ENCODE results near the gene TAS2R3. TPM values are rescaled to one million over a fixed set of nuclear protein-coding genes. Genes with fewer than 3 reads are reported as not detected.

Gene TAS2R3
- total and polyA plus RNA-seq, 2 experiments from 2014 or later = 0.87 TPM; not detected in 1

- WGBS (ENCODE audit: low lambda C conversion rate, missing lambda C conversion rate) = 92% methylated on average over 2 of the region's 2 CpGs
- H3K9me3 ChIP-seq (ENCODE audit: low read depth) = no peaks in the 10 kb centered on the region
- no peak for DNase-seq (ENCODE audit: low spot score)
- no peaks in the 10 kb centered on the region for H3K79me2 ChIP-seq
- H3K27ac ChIP-seq = no peak overlapping the region
- H3K36me3 ChIP-seq (replicated peaks; ENCODE audit: insufficient read depth, low read depth) = no peaks in the 10 kb centered on the region
- no peak for TF ChIP-seq EZH2 (IDR thresholded peaks at IDR 0.05; ENCODE audit: borderline replicate concordance)
- no peaks in the 10 kb centered on the region for H4K20me1 ChIP-seq (ENCODE audit: insufficient read depth, poor library complexity, severe bottlenecking)
- H3K9me2 ChIP-seq (replicated peaks; ENCODE audit: insufficient read depth) = no peaks in the 10 kb centered on the region
- no peak overlapping the region for H2AFZ ChIP-seq
- H3K4me1 ChIP-seq (ENCODE audit: insufficient read depth) = no peaks in the 10 kb centered on the region
- no peak overlapping the region for H3K4me3 ChIP-seq
- no peaks in the 10 kb centered on the region for H3K27me3 ChIP-seq
- no peak overlapping the region for H3K4me2 ChIP-seq
Measured at GRCh38 chr7:141792526-141792925, 28.6 kb downstream of the TAS2R3 start.

Small RNA genes within 50 kb of the gene (small RNA-seq; reads per million reads assigned to genes)
- not detected for gene RNU1-82P

Other genes with a start within 250 kb of the TAS2R3 start
- gene AGK, start 212.7 kb upstream of the TAS2R3 start, total RNA-seq = 21.2 and 27.1 TPM in 2 replicates
- gene AGK, start 212.7 kb upstream of the TAS2R3 start, polyA plus RNA-seq = 15.8 and 16.7 TPM in 2 replicates
- gene DENND11, start 61.9 kb upstream of the TAS2R3 start, total RNA-seq = 29.1 and 29.5 TPM in 2 replicates
- 4.0 and 5.6 TPM in 2 replicates for gene DENND11, start 61.9 kb upstream of the TAS2R3 start, polyA plus RNA-seq
- 3.6 and 3.7 TPM in 2 replicates for gene WEE2, start 55.7 kb upstream of the TAS2R3 start, total RNA-seq
- 0.60 and 0.89 TPM in 2 replicates for gene WEE2, start 55.7 kb upstream of the TAS2R3 start, polyA plus RNA-seq
- gene SSBP1, start 25.7 kb upstream of the TAS2R3 start, total RNA-seq = 153 and 186 TPM in 2 replicates
- 212 and 220 TPM in 2 replicates for gene SSBP1, start 25.7 kb upstream of the TAS2R3 start, polyA plus RNA-seq
- gene TAS2R4, start 12.6 kb downstream of the TAS2R3 start, total RNA-seq = 1.9 and 2.6 TPM in 2 replicates
- gene TAS2R4, start 12.6 kb downstream of the TAS2R3 start, polyA plus RNA-seq = not detected in 2 replicates
- 4.4 and 5.1 TPM in 2 replicates for gene TAS2R5, start 26.1 kb downstream of the TAS2R3 start, total RNA-seq
- gene TAS2R5, start 26.1 kb downstream of the TAS2R3 start, polyA plus RNA-seq = 1.5 and 1.6 TPM in 2 replicates
- not detected in 2 replicates for gene PRSS37, start 77.4 kb downstream of the TAS2R3 start, total RNA-seq
- 0.13 TPM in 1 of 2 replicates, not detected in the other for gene PRSS37, start 77.4 kb downstream of the TAS2R3 start, polyA plus RNA-seq
- not detected in 2 replicates for gene OR9A4, start 152.3 kb downstream of the TAS2R3 start, total RNA-seq
- not detected in 2 replicates for gene OR9A4, start 152.3 kb downstream of the TAS2R3 start, polyA plus RNA-seq
- not detected in 2 replicates for gene CLEC5A, start 182.9 kb downstream of the TAS2R3 start, total RNA-seq
- not detected in 2 replicates for gene CLEC5A, start 182.9 kb downstream of the TAS2R3 start, polyA plus RNA-seq
- not detected in 2 replicates for gene TAS2R38, start 209.7 kb downstream of the TAS2R3 start, total RNA-seq
- not detected in 2 replicates for gene TAS2R38, start 209.7 kb downstream of the TAS2R3 start, polyA plus RNA-seq
- 2.5 and 2.7 TPM in 2 replicates for gene MGAM, start 231.8 kb downstream of the TAS2R3 start, total RNA-seq
- 0.89 and 1.0 TPM in 2 replicates for gene MGAM, start 231.8 kb downstream of the TAS2R3 start, polyA plus RNA-seq

Measured in hepatocyte (in vitro differentiated cells).